Measurements from ENCODE around the gene GGNBP2. TPM values are rescaled to one million over a fixed set of nuclear protein-coding genes. Genes with fewer than 3 reads are reported as not detected.
A peak's percentile ranks its signal among the peaks of the same experiment; 100 is the strongest.

Gene GGNBP2
- 68.1 and 75.8 TPM in 2 replicates for total RNA-seq (ENCODE audit: low replicate concordance)

GRCh38 chr17:36544307-36545076, at the start of gene GGNBP2:
Gene GGNBP2 (plus strand): TSS chr17:36544919. CDS start chr17:36545725, 806 bp downstream.
- peak within 1 kb of the TSS; percentile 98 for H3K4me3 ChIP-seq (ENCODE audit: low read depth, low read length)
- TF ChIP-seq CTCF (IDR thresholded peaks at IDR 0.05; ENCODE audit: insufficient read depth, low read length), result no peak
- peak; percentile 91 for DNase-seq (ENCODE audit: low read depth)

GRCh38 chr17:36495076-36495578, 49.6 kb upstream of the GGNBP2 start:
- H3K4me3 ChIP-seq (ENCODE audit: low read depth, low read length), result no peak overlapping the region
- TF ChIP-seq CTCF (IDR thresholded peaks at IDR 0.05; ENCODE audit: insufficient read depth, low read length), result no peak
- DNase-seq (ENCODE audit: low read depth), result no peak

- H3K4me3 ChIP-seq (ENCODE audit: low read depth, low read length), result no peak overlapping the region
- DNase-seq (ENCODE audit: low read depth), result no peak
- no peak for TF ChIP-seq CTCF (IDR thresholded peaks at IDR 0.05; ENCODE audit: insufficient read depth, low read length)
Observed at GRCh38 chr17:36496018-36496789, 48.5 kb upstream of the GGNBP2 start.

- no peak overlapping the region for H3K4me3 ChIP-seq (ENCODE audit: low read depth, low read length)
- TF ChIP-seq CTCF (IDR thresholded peaks at IDR 0.05; ENCODE audit: insufficient read depth, low read length), result no peak
- DNase-seq (ENCODE audit: low read depth), result peak; percentile 4
Observed at GRCh38 chr17:36498155-36498554, 46.6 kb upstream of the GGNBP2 start.

- no peak for TF ChIP-seq CTCF (IDR thresholded peaks at IDR 0.05; ENCODE audit: insufficient read depth, low read length)
Observed at GRCh38 chr17:36498560-36499300, 46.0 kb upstream of the GGNBP2 start.

GRCh38 chr17:36500745-36501225, 43.9 kb upstream of the GGNBP2 start:
- H3K4me3 ChIP-seq (ENCODE audit: low read depth, low read length), result no peak overlapping the region
- no peak for TF ChIP-seq CTCF (IDR thresholded peaks at IDR 0.05; ENCODE audit: insufficient read depth, low read length)

More at GRCh38 chr17:36498560-36499300, 46.0 kb upstream of the GGNBP2 start:
- no peak for DNase-seq (ENCODE audit: low read depth)
- no peak overlapping the region for H3K4me3 ChIP-seq (ENCODE audit: low read depth, low read length)

More at GRCh38 chr17:36500745-36501225, 43.9 kb upstream of the GGNBP2 start:
- DNase-seq (ENCODE audit: low read depth), result no peak
